GM12878 (cell line): Measurements from ENCODE around the gene RAB29. TPM values are rescaled to one million over a fixed set of nuclear protein-coding genes. Genes with fewer than 3 reads are reported as not detected.

Experiments used
- ATAC-seq: fragments of 200-7000 bp; cut with Tn5 transposase; 3 replicates; pipeline ENCODE4 v1.9.1; 2020; ENCODE audit warnings: mild to moderate bottlenecking, moderate library complexity
- Bru-seq: library from RNA; stranded (reverse); fragments of 400-500 nt; gene quantifications from one replicate; lab custom pipeline; 2021; lab: Mats Ljungman, UMichigan
- BruChase-seq, 2 experiments: library from RNA; stranded (reverse); fragments of 400-500 nt; gene quantifications; one replicate each; lab custom pipeline; 2021; lab: Mats Ljungman, UMichigan
- BruUV-seq: library from RNA; stranded (reverse); fragments of 400-500 nt; replicated peaks from 2 replicates; lab custom pipeline; 2021; lab: Mats Ljungman, UMichigan
- CTCF ChIA-PET: fragments of 300-600 bp; sonication (Branson Sonifier 250); formaldehyde crosslinking; extraction: SDS; loops from one replicate; lab custom pipeline; 2021; ENCODE audit warnings: inconsistent platforms; lab: Yijun Ruan, JAX
- POLR2A ChIA-PET: fragments of 350-600 bp; formaldehyde crosslinking; extraction: SDS; loops from one replicate; lab custom pipeline; 2021; ENCODE audit warnings: inconsistent platforms; lab: Charles Lee
- RAD21 ChIA-PET: fragments of 300-600 bp; sonication (Branson Sonifier 250); formaldehyde crosslinking; loops from one replicate; lab custom pipeline; 2023; ENCODE audit warnings: antibody characterized with exemption; ENCODE audit not compliant: unreplicated experiment; lab: Charles Lee
- SMC1A ChIA-PET: fragments of 300-600 bp; sonication (Branson Sonifier 250); formaldehyde crosslinking; loops from one replicate; lab custom pipeline; 2023; ENCODE audit not compliant: unreplicated experiment, uncharacterized antibody; lab: Charles Lee
- DNase-seq: peaks from one replicate; pipeline ENCODE4 v3.0.0-alpha.2; 2011; ENCODE audit warnings: low read depth, low spot score
- FAIRE-seq: peaks from 3 replicates; lab custom pipeline; 2011; peaks lifted over from hg19 to GRCh38; lab: Jason Lieb, UNC
- H2AFZ ChIP-seq: 2 replicates; pipeline ENCODE4 v1.6.0; 2011; ENCODE audit warnings: low read depth, low read length, control low read depth; ENCODE audit not compliant: control insufficient read depth
- H3K27ac ChIP-seq: 2 replicates; pipeline ENCODE4 v1.5.1; 2011; ENCODE audit warnings: control low read depth; ENCODE audit not compliant: control insufficient read depth, insufficient read depth
- H3K27me3 ChIP-seq, 2 experiments: replicated peaks in 1 of 2; 2 replicates each; pipeline versions ENCODE4 v1.6.0 to v1.6.1; 2011; ENCODE audit warnings: low read length in 1 of 2; ENCODE audit not compliant: control insufficient read depth in 2 of 2, insufficient read depth in 2 of 2
- H3K36me3 ChIP-seq, 2 experiments: 2 replicates each; pipeline ENCODE4 v1.5.1; 2011; ENCODE audit warnings: low read length in 1 of 2; ENCODE audit not compliant: control insufficient read depth in 2 of 2, insufficient read depth in 2 of 2
- H3K4me1 ChIP-seq: 2 replicates; pipeline ENCODE4 v1.6.1; 2011; ENCODE audit warnings: mild to moderate bottlenecking, low read length, moderate library complexity, mixed read lengths; ENCODE audit not compliant: control insufficient read depth, insufficient read depth
- H3K4me2 ChIP-seq: 2 replicates; pipeline ENCODE4 v1.6.0; 2011; ENCODE audit warnings: control low read depth; ENCODE audit not compliant: control insufficient read depth, insufficient read depth
- H3K4me3 ChIP-seq: fragments of 200-600 bp; sonication (generic); 2 replicates; pipeline ENCODE4 v1.5.1; 2016
- H3K79me2 ChIP-seq: 2 replicates; pipeline ENCODE4 v1.6.0; 2011; ENCODE audit warnings: low read length; ENCODE audit not compliant: control insufficient read depth, insufficient read depth
- H3K9ac ChIP-seq: 2 replicates; pipeline ENCODE4 v1.8.0; 2011; ENCODE audit warnings: low read length, control low read depth, mixed read lengths; ENCODE audit not compliant: control insufficient read depth, insufficient read depth
- H3K9me3 ChIP-seq: replicated peaks from 3 replicates; pipeline ENCODE4 v1.5.1; 2011; ENCODE audit warnings: mild to moderate bottlenecking, low read length; ENCODE audit not compliant: control insufficient read depth, insufficient read depth
- H4K20me1 ChIP-seq: 2 replicates; pipeline ENCODE4 v1.6.0; 2011; ENCODE audit not compliant: control insufficient read depth, insufficient read depth
- DPF2 ChIP-seq: fragments of 450-650 bp; IDR thresholded peaks from 2 replicates; pipeline ENCODE4 v1.6.1; 2017; ENCODE audit warnings: mild to moderate bottlenecking
- IRF3 ChIP-seq: fragments of 450-650 bp; IDR thresholded peaks from 2 replicates; pipeline ENCODE4 v1.6.1; 2014; ENCODE audit warnings: mild to moderate bottlenecking
- PAX5 ChIP-seq: IDR thresholded peaks from 2 replicates; pipeline ENCODE4 v1.6.1; 2011; ENCODE audit warnings: low read depth, low read length, borderline replicate concordance
- RELA ChIP-seq: fragments of 450-650 bp; IDR thresholded peaks from 2 replicates; pipeline ENCODE4 v1.8.0; 2014; ENCODE audit warnings: borderline replicate concordance; ENCODE audit not compliant: partially characterized antibody
- ZBTB11 ChIP-seq: fragments of 450-650 bp; formaldehyde crosslinking; IDR thresholded peaks from 2 replicates; pipeline ENCODE4 v1.5.0; 2022; ENCODE audit warnings: mild to moderate bottlenecking, missing genetic modification characterization
- ZBTB40 ChIP-seq: fragments of 450-650 bp; IDR thresholded peaks from 2 replicates; pipeline ENCODE4 v1.6.1; 2016; ENCODE audit warnings: mild to moderate bottlenecking, moderate library complexity, borderline replicate concordance
- WGBS: methylation state at CpG from one replicate; pipeline ENCODE4 v1.1.6; 2016; ENCODE audit warnings: low lambda C conversion rate; ENCODE audit not compliant: insufficient replicate concordance, insufficient coverage; ENCODE audit errors: missing lambda C conversion rate; 5-methylcytosine and 5-hydroxymethylcytosine counted together
- in situ Hi-C: fragments of 300-500 bp; cut with MboI; formaldehyde crosslinking; loops from 9 replicates; pipeline ENCODE4 v1.14.3; 2018; ENCODE audit warnings: mixed read lengths
- intact Hi-C: fragments of 100-400 bp; cut with micrococcal nuclease; formaldehyde crosslinking; loops from one replicate; pipeline ENCODE4 v1.14.2; 2022; ENCODE audit not compliant: unreplicated experiment
- long read RNA-seq, 2 experiments: library from polyadenylated mRNA; unstranded; transcript quantifications; one replicate each; pipeline ENCODE4 v2.0.0, GENCODE V29; 2019 to 2020
- polyA minus RNA-seq, 3 experiments: library from RNA; depleted of rRNA, polyadenylated mRNA; stranded (reverse); fragments of >200 nt; gene quantifications; 2 replicates each; pipeline ENCODE4 v1.2.3, GENCODE V29; 2011
- polyA plus RNA-seq, 11 experiments: library from polyadenylated mRNA; depleted of rRNA in 4 of 11; unstranded in 6 of 11; stranded (reverse) in 5 of 11; fragments of >200 nt; fragmentation: Nextera tagmentation in 4 of 11; fragmentation: Illumina TruSeq in 1 of 11; extraction: Ambion mirVana in 4 of 11; extraction: Trizol in 1 of 11; gene quantifications; 1 replicate in 1 of 11; 2 replicates in 10 of 11; pipeline versions ENCODE4 v1.2.1 to v1.2.3, GENCODE V29; 2011 to 2016; ENCODE audit warnings: inconsistent platforms in 2 of 11, missing spikeins in 2 of 11, low read depth in 1 of 11
- total RNA-seq, 4 experiments: library from RNA; depleted of rRNA in 3 of 4; stranded (reverse); fragments of >200 nt in 3 of 4; fragmentation: Illumina TruSeq in 1 of 4; extraction: Trizol in 1 of 4; gene quantifications; 2 replicates each; pipeline versions ENCODE4 v1.2.1 to v1.2.3, GENCODE V29; 2013 to 2021

Gene RAB29, protein sequence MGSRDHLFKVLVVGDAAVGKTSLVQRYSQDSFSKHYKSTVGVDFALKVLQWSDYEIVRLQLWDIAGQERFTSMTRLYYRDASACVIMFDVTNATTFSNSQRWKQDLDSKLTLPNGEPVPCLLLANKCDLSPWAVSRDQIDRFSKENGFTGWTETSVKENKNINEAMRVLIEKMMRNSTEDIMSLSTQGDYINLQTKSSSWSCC
- total RNA-seq (2013; cell fraction: nucleolus; rRNA removed): 52.7 and 57.1 TPM in 2 replicates
- total RNA-seq (2014; rRNA removed) (11.7 and 15.9 TPM in 2 replicates), total RNA-seq (2014; rRNA removed; fragmentation: Illumina TruSeq; extraction: Trizol) (16.8 and 18.0 TPM in 2 replicates), total RNA-seq (2021) (12.5 TPM in 2 replicates), polyA plus RNA-seq (2011; rRNA removed) (74.5 and 75.5 TPM in 2 replicates), polyA plus RNA-seq (2014; fragmentation: Illumina TruSeq; extraction: Trizol) (20.5 and 22.6 TPM in 2 replicates), polyA plus RNA-seq (2014; fragmentation: Nextera tagmentation; extraction: Ambion mirVana) (10 to 100 TPM; 12.6 to 16.2 TPM), polyA plus RNA-seq (2014; rRNA removed) (15.7 and 15.8 TPM in 2 replicates), polyA plus RNA-seq (2016; fragmentation: Nextera tagmentation; extraction: Ambion mirVana) (10 to 100 TPM; 13.7 to 14.2 TPM), polyA minus RNA-seq (2011; rRNA and poly(A)+ RNA removed) (49.7 and 57.1 TPM in 2 replicates), Bru-seq, nascent RNA (percentile 94 among the genes with signal in this experiment), BruChase-seq, experiment 1, labeled RNA remaining after a 6-hour chase (percentile 97 among the genes with signal in this experiment), BruChase-seq, experiment 2, labeled RNA remaining after a 2-hour chase (percentile 96 among the genes with signal in this experiment)
- polyA plus RNA-seq (2011; ENCODE audit: low read depth): 8.1 TPM
- 65.7 and 79.1 TPM in 2 replicates for polyA plus RNA-seq (2011; cell fraction: cytosol; rRNA removed)
- 22.2 and 26.9 TPM in 2 replicates for polyA plus RNA-seq (2011; cell fraction: nucleus; rRNA removed)
- polyA plus RNA-seq (2012): 13.3 and 14.9 TPM in 2 replicates
- polyA minus RNA-seq (2011; cell fraction: cytosol; rRNA and poly(A)+ RNA removed): 19.2 and 22.4 TPM in 2 replicates
- polyA minus RNA-seq (2011; cell fraction: nucleus; rRNA and poly(A)+ RNA removed): 15.2 and 23.0 TPM in 2 replicates
- long read RNA-seq, experiment 1, transcript RAB29-205 (4 exons, 1,441 nt): minor isoform, 5 of 44 reads
- long read RNA-seq, experiment 1, transcript RAB29-201 (6 exons, 1,723 nt): minor isoform, 6 of 44 reads
- long read RNA-seq, experiment 1, transcript RAB29-203 (5 exons, 1,157 nt): major isoform, 17 of 44 reads
- long read RNA-seq, experiment 1, partial matches to known transcripts: 1 of 44 reads
- long read RNA-seq, experiment 1, other reads (novel, unspliced or antisense): 13 of 44 reads
- long read RNA-seq, experiment 2, transcript RAB29-204 (5 exons, 1,306 nt): minor isoform, 6 of 198 reads
- long read RNA-seq, experiment 2, transcript RAB29-205 (4 exons, 1,441 nt): minor isoform, 8 of 198 reads
- long read RNA-seq, experiment 2, transcript RAB29-201 (6 exons, 1,723 nt): minor isoform, 11 of 198 reads
- long read RNA-seq, experiment 2, transcript RAB29-203 (5 exons, 1,157 nt): major isoform, 62 of 198 reads
- long read RNA-seq, experiment 2, partial matches to known transcripts: 11 of 198 reads
- long read RNA-seq, experiment 2, other reads (novel, unspliced or antisense): 98 of 198 reads

DNA sequence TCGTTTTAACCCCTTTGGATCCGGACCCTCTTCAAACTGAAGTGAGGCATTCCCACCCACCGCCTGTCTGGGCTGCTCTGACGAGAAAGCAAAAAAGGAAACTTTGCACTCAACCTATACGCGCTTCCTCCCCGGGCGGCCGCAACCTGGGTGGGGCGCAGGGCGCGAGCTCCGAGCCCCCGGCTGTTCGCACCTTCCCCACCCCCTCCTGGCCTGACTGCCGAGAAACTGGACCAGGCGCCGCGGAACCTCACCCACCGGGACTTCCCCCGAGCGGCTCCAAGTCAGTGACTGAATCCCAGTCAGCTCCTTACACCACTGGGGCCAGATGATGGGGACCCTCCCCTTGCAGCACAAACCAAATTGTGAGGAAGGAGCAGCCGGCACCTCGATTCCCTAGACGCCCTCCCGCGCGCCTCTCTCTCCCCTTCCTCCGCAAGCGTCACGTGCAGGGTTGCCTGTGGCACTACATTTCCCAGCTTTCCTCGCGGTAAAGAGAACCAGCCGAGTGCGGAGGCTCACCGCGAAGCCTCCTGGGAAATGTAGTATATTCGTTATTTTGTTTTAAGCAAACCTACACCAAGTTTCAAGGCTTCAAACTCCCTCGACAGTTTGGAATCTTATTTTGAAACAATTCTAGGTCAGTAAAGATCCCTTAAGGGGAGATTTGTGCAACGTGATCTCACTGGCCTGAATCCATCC is at the start of gene RAB29:
Gene RAB29 (minus strand): TSS at position 468 of the 702 bp plus-strand sequence. CDS start 526 bp downstream, outside the sequence.
- H3K4me1 ChIP-seq: peaks cover 12% of the 10 kb centered on the region
- ChIA-PET SMC1A (interaction anchor here (0.8 to 4.6 kb wide), 10 partner anchors 11 to 181 kb away, joined by 3 to 28 read pairs (median 4); no protein-coding TSS in a partner anchor), RAD21 (interaction anchor here (0.8 to 5.0 kb wide), 9 partner anchors 24 to 202 kb away, joined by 3 to 56 read pairs (median 3); partner anchors contain the start of gene NUCKS1), POLR2A (interaction anchor here (0.5 to 3.4 kb wide), 11 partner anchors 26 to 182 kb away, joined by 3 to 28 read pairs (median 4); partner anchors contain the start of gene NUCKS1), CTCF (interaction anchor here (1.0 to 7.4 kb wide), 12 partner anchors 10 to 331 kb away, joined by 3 to 59 read pairs (median 7); no protein-coding TSS in a partner anchor)
- peak; percentile 83 for ATAC-seq
- H3K79me2 ChIP-seq: peaks cover 9% of the 10 kb centered on the region
- peak within 1 kb of the TSS; percentile 88 for H3K4me3 ChIP-seq
- H3K36me3 ChIP-seq: no peaks in the 10 kb centered on the region
- intact Hi-C loops (no loop called here), in situ Hi-C loops (no loop called here)
- peak within 1 kb of the TSS; percentile 63 for H3K27ac ChIP-seq
- no peaks in the 10 kb centered on the region for H4K20me1 ChIP-seq
- no peaks in the 10 kb centered on the region for H3K9me3 ChIP-seq
- peak; percentile 27 for FAIRE-seq
- peak within 1 kb of the TSS; percentile 90 for H3K4me2 ChIP-seq
- H3K9ac ChIP-seq: peak within 1 kb of the TSS; percentile 70
- H3K27me3 ChIP-seq: no peaks in the 10 kb centered on the region
- WGBS: 1% methylated on average over 37 of the region's 40 CpGs
- peak; percentile 57 for DNase-seq
- no TSS peak for BruUV-seq
- peak within 1 kb of the TSS; percentile 86 for H2AFZ ChIP-seq
- no peak for TF ChIP-seq ZBTB11
- peak; percentile 87 for TF ChIP-seq DPF2
- TF ChIP-seq RELA: peak; percentile 87
- no peak for TF ChIP-seq PAX5
- 0 out of 2 replicates have a peak, but pooled peaks have one; percentile 44 for TF ChIP-seq IRF3
- TF ChIP-seq ZBTB40: no peak; the same call in 1 of the 2 replicates
